ENCODE data around the gene GZMB. TPM values are rescaled to one million over a fixed set of nuclear protein-coding genes. Genes with fewer than 3 reads are reported as not detected.

Gene GZMB, protein sequence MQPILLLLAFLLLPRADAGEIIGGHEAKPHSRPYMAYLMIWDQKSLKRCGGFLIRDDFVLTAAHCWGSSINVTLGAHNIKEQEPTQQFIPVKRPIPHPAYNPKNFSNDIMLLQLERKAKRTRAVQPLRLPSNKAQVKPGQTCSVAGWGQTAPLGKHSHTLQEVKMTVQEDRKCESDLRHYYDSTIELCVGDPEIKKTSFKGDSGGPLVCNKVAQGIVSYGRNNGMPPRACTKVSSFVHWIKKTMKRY
- not detected in 2 replicates for polyA plus RNA-seq (2011; rRNA removed)
- polyA minus RNA-seq (2011; rRNA and poly(A)+ RNA removed) = not detected in 2 replicates

DNA sequence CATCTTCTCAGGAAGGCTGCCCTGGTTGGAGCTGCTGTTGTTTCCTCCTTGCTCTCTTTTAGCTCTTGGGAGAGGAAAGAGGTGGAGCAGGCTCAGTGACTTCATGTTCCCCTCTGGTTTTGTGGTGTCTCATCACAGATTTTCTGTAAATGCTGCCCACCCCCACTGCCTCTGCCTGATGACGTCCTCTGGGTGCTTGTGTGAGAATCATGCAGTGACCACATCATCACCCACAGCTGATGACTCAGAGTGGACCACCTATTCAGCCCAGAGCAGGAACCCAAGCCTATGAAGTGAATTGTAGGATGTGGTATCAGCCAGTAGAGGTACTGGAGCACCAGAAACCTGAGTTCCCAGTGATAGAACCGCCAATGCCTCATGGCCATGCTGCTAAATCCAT is at the start of gene GZMB:
TSS of gene GZMB (minus strand) at position 33 of the 400 bp plus-strand sequence. CDS start at position 3, 30 bp downstream.
- peaks cover 15% of the 10 kb centered on the region for H3K9me3 ChIP-seq (ENCODE audit: control insufficient read depth, insufficient read depth, low read length)
- H3K27ac ChIP-seq (ENCODE audit: low read depth, low read length) = no peak within 1 kb of the TSS
- TF ChIP-seq, protein P1, sequence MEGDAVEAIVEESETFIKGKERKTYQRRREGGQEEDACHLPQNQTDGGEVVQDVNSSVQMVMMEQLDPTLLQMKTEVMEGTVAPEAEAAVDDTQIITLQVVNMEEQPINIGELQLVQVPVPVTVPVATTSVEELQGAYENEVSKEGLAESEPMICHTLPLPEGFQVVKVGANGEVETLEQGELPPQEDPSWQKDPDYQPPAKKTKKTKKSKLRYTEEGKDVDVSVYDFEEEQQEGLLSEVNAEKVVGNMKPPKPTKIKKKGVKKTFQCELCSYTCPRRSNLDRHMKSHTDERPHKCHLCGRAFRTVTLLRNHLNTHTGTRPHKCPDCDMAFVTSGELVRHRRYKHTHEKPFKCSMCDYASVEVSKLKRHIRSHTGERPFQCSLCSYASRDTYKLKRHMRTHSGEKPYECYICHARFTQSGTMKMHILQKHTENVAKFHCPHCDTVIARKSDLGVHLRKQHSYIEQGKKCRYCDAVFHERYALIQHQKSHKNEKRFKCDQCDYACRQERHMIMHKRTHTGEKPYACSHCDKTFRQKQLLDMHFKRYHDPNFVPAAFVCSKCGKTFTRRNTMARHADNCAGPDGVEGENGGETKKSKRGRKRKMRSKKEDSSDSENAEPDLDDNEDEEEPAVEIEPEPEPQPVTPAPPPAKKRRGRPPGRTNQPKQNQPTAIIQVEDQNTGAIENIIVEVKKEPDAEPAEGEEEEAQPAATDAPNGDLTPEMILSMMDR (IDR thresholded peaks at IDR 0.05; ENCODE audit: low read depth, low read length) = no peak
- DNase-seq (ENCODE audit: low read depth, low spot score) = no peak
- ChIA-PET POLR2A (interaction anchor here (1.2 kb wide), 1 partner anchor 197 kb away, joined by 3 read pairs; no protein-coding TSS in a partner anchor), CTCF (no interaction called here)
- no peak within 1 kb of the TSS for H3K4me3 ChIP-seq (ENCODE audit: low read depth, low read length)
- no peaks in the 10 kb centered on the region for H3K27me3 ChIP-seq (ENCODE audit: control insufficient read depth, insufficient read depth, low read length)

DNA sequence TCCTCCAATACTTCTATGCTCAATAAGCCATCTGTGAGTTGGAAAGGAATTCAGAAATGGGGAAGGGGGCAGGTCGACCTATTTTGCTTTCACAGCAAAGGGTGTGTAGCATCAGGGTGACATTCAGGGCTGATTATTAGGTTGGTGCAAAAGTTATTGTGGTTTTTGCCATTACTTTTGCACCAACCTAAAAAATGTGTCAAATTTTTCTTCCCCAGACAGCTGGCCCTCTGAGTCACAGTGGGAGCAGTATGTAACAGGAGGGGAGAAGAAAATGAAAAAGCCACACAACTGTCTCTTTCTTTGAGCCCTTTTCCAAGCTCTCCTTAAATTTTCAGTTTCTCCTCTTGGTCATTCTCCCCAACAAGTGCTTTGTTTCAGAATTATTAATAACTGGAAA is 47.1 kb upstream of the GZMB start:
- Histone ChIP-seq H3K4me3 (ENCODE audit: low read depth, low read length) (no peak overlapping the region), H3K27me3 (ENCODE audit: control insufficient read depth, insufficient read depth, low read length) (no peaks in the 10 kb centered on the region), H3K9me3 (ENCODE audit: control insufficient read depth, insufficient read depth, low read length) (no peaks in the 10 kb centered on the region), H3K27ac (ENCODE audit: low read depth, low read length) (no peak overlapping the region)
- ChIA-PET POLR2A (no interaction called here), CTCF (interaction anchor here (1.4 to 1.7 kb wide), 2 partner anchors 29 to 31 kb away, joined by 3 to 11 read pairs; no protein-coding TSS in a partner anchor)
- TF ChIP-seq, protein P1 (IDR thresholded peaks at IDR 0.05; ENCODE audit: low read depth, low read length) = no peak
- DNase-seq (ENCODE audit: low read depth, low spot score) = no peak

DNA sequence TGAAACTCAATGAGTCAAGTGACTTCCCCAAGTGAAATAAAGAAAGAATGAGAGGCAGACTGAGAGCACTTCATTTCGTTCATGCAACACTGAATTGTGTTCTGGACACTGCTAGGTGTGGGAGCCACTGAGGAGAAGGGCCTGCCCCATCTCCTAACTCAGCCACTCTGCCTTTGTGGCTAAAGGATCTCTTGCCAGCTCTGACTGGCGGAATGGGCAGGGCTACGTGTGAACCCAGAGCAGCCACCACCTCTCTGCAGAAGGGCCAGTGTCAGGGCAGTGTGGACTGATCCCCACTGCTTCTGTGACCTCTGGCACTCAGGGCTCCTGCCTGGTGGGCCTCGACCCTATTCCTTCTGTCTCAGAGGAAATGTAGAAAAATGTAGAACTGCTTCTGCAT is 46.5 kb upstream of the GZMB start:
- POLR2A ChIA-PET = no interaction called here
- DNase-seq (ENCODE audit: low read depth, low spot score) = no peak
- Histone ChIP-seq H3K9me3 (ENCODE audit: control insufficient read depth, insufficient read depth, low read length) (no peaks in the 10 kb centered on the region), H3K27me3 (ENCODE audit: control insufficient read depth, insufficient read depth, low read length) (no peaks in the 10 kb centered on the region), H3K27ac (ENCODE audit: low read depth, low read length) (no peak overlapping the region), H3K4me3 (ENCODE audit: low read depth, low read length) (no peak overlapping the region)
- CTCF ChIA-PET = interaction anchor here (1.7 kb wide), 1 partner anchor 30 kb away, joined by 11 read pairs; no protein-coding TSS in a partner anchor
- TF ChIP-seq, protein P1 (IDR thresholded peaks at IDR 0.05; ENCODE audit: low read depth, low read length) = no peak

DNA sequence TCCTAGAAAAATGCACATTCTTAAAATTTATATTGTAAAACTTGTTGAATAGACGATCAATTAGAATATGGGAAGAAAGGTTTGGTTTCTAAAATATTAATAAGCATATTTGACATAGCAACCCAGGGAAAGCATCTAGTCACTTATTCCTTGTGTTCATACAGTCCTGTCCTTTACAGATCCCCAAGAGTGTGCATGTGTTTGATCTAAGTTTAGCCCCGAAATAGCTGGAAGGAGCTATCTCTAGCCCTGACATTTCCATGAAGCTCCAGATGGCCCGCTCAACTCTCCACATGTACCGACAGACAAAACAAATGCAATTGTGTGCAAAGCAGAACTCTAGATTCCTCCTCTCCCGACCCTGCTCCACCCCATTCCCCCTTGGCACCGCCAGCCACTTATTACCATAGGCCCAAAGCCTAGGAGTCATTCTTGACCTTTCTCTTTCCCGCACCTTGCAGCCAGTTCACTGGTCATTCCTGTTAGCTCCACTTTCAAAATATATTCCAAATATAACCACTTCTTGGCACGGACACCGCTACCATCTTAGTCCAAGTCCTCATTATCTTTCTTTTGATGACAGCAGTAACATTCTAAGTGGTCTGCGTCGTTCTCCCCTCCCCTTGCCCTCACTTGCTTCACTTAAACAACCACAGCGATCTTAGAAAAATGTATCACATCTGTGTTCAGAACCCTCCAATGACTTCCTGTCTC is 45.4 kb upstream of the GZMB start:
- H3K27ac ChIP-seq (ENCODE audit: low read depth, low read length) = no peak overlapping the region
- TF ChIP-seq, protein P1 (IDR thresholded peaks at IDR 0.05; ENCODE audit: low read depth, low read length) = no peak
- no peak overlapping the region for H3K4me3 ChIP-seq (ENCODE audit: low read depth, low read length)
- POLR2A ChIA-PET = no interaction called here
- no peak for DNase-seq (ENCODE audit: low read depth, low spot score)
- H3K27me3 ChIP-seq (ENCODE audit: control insufficient read depth, insufficient read depth, low read length) = no peaks in the 10 kb centered on the region
- CTCF ChIA-PET = interaction anchor here (0.5 to 1.2 kb wide), 8 partner anchors 10 to 51 kb away, joined by 3 to 5 read pairs (median 3); no protein-coding TSS in a partner anchor
- no peaks in the 10 kb centered on the region for H3K9me3 ChIP-seq (ENCODE audit: control insufficient read depth, insufficient read depth, low read length)

DNA sequence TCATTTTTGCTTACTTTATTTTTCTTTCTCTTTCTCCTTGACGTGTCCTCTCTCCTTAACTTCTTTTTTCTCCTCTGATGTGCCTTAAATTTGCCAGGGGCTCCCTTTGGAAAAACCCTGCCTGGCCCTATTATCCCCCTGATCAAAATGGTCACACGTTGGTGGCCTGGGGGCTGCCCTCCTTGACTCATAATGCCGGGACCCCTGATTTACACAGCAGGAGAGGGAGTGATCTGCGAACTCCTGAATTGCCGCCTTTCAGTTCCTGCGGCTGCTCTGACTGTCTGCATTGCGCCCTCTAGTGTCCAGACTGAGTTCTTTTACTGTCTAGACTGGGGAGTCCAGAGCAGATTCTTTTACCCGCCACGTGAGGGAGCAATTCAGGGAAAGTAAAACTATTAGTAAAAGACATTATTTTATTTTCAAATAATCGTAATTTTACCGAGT is 44.8 kb upstream of the GZMB start:
- Histone ChIP-seq H3K27ac (ENCODE audit: low read depth, low read length) (no peak overlapping the region), H3K9me3 (ENCODE audit: control insufficient read depth, insufficient read depth, low read length) (no peaks in the 10 kb centered on the region), H3K27me3 (ENCODE audit: control insufficient read depth, insufficient read depth, low read length) (no peaks in the 10 kb centered on the region), H3K4me3 (ENCODE audit: low read depth, low read length) (peak overlapping the region; percentile 31)
- DNase-seq (ENCODE audit: low read depth, low spot score) = peak; percentile 69
- ChIA-PET POLR2A (no interaction called here), CTCF (interaction anchor here (0.7 to 1.2 kb wide), 5 partner anchors 10 to 39 kb away, joined by 3 to 5 read pairs (median 4); no protein-coding TSS in a partner anchor)
- TF ChIP-seq, protein P1 (IDR thresholded peaks at IDR 0.05; ENCODE audit: low read depth, low read length) = peak; percentile 98

Measured in AG04450 (cell line).